PC-9 (cell line): ENCODE results near the gene CACNA1S.

ENCODE experiments used
- CTCF ChIP-seq: fragments of 200-600 bp; sonication (generic); conservative IDR thresholded peaks from 2 replicates; pipeline ENCODE4 v1.6.1; 2017; ENCODE audit warnings: mixed run types, antibody characterized with exemption, mild to moderate bottlenecking, moderate library complexity
- EZH2 ChIP-seq: fragments of 200-600 bp; sonication (generic); IDR thresholded peaks from 2 replicates; pipeline ENCODE4 v1.8.0; 2017; ENCODE audit warnings: antibody characterized with exemption, low read depth

- TF ChIP-seq CTCF (no peak), EZH2 (no peak)
Measured at GRCh38 chr1:201077736-201078135, 34.5 kb downstream of the CACNA1S start.
